HG02840 (cell line): ENCODE data around the gene TEX28.
"Not testable (repeated sequence)": the region's sequence is repeated elsewhere in the genome, so short reads cannot be mapped to it uniquely, and the experiment has no call there.

Source experiments
- ATAC-seq: cut with Tn5 transposase; IDR thresholded peaks from one replicate; pipeline ENCODE4 v1.9.1; 2021; ENCODE audit warnings: mild to moderate bottlenecking, moderate library complexity, moderate number of reproducible peaks; ENCODE audit not compliant: unreplicated experiment, low FRiP score

Gene TEX28

DNA sequence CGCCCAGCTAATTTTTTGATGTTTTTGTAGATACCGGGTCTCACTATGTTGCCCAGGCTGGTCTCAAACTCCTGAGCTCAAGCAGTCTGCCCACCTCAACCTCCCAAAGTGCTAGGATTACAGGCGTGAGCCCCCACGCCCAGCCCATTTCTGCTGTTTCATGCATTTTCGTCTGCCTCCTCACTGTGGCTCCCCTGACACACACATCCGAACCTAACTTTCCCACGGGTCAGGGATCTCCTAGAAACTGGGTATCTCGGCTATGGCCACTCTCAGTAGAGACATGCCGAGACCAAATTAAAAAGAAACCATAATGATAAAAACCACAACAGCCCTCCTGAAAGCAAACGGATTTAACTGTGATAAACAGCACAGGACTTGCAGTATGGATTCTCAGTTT, 46.8 kb downstream of the TEX28 start:
- ATAC-seq: not testable (repeated sequence)

DNA sequence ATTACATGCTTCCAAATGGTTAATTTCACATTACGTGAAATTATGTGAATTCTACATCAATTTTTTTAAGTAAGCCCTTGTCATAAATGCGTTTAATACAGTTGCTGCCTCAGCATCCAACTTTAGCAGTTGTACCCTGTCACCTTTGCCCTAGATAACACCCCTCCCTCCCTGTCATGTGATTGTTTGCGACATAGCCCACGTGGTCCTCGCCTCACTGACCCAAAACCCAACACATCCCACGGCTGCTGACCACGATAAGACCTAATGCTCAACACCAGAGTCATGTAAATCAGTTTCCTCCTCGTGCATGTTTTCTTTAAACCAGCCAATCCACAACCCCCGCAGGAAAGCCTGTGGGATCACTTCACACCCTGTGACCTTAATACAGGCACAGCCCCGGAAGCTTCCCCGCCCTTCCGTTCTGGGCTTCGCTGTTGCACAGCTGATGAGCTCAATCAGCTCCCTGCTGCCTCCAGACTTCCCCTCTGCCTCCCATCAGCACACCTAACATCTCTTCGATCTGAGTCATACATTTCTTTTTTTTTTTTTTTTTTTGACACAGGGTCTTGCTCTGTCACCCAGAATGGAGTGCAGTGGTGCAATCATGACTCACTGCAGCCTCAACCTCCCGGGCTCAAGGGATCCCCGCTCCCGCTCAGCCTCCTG, 47.4 kb downstream of the TEX28 start:
- ATAC-seq: not testable (repeated sequence)

- ATAC-seq: not testable (repeated sequence)
Measured at GRCh38 chrX:154239982-154240503, 54.9 kb downstream of the TEX28 start.

- not testable (repeated sequence) for ATAC-seq
Measured at GRCh38 chrX:154238939-154239559, 55.9 kb downstream of the TEX28 start.

GRCh38 chrX:154233620-154234019, 61.3 kb downstream of the TEX28 start:
- ATAC-seq: not testable (repeated sequence)

DNA sequence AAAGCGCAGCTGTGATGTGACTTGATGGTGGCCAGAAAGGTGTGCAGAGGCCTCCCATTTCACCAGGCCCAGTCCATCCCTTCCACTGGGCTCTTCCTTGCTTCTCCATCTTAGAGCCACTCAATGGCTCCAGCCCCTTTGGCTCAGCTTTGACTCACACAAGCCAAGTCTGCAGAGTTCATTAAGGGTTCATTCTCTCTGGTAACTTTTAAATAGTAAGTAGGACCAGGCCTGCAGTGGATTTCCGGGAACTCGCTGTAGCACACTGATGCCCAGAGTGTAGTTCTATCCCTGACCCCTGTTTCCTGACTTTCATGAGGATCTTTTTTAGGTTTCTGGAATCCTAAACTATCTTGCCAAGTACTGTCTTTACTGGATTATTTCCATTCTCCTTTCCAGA, 63.5 kb downstream of the TEX28 start:
- ATAC-seq: not testable (repeated sequence)

DNA sequence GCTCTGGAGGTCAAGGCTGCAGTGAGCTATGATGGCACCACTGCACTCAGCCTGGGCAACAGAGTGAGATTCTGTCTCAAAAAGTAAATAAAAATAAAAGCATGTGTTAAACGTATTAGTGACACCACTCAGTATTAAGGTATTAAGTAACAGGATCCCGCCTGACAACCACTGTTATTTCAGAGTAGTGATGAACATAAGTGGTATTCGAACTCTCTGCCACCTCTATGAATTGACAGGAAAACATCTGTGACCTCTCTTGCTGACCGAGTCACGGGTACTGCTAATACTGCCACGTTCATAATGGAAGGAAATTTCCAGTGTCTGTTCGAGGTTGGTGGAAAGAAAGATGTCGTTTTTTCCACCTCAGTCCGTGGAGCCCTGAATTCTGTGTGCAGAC, 68.2 kb downstream of the TEX28 start:
- not testable (repeated sequence) for ATAC-seq

GRCh38 chrX:154225292-154225691, 69.6 kb downstream of the TEX28 start:
- ATAC-seq: not testable (repeated sequence)
